ENCODE measurements around the gene ANKRD11. TPM values are rescaled to one million over a fixed set of nuclear protein-coding genes. Genes with fewer than 3 reads are reported as not detected.

The ANKRD11 gene
- total and polyA plus RNA-seq, 2 donors (not counting 3 experiments of a cell fraction or from before 2014, with no cell fraction given) = 55.8 to 191 TPM

GRCh38 chr16:89281189-89281577 is 209.2 kb downstream of the ANKRD11 start:
- no peaks in the 10 kb centered on the region for H3K9me1 ChIP-seq (replicated peaks; ENCODE audit: control insufficient read depth, extremely low read depth, insufficient read depth, low read length)
- DNase-seq (ENCODE audit: low read depth, low spot score) (no peak), FAIRE-seq (no peak)
- no peaks in the 10 kb centered on the region for H4K20me1 ChIP-seq (replicated peaks; ENCODE audit: control insufficient read depth, extremely low read depth, insufficient read depth, low read length)
- H3K36me3 ChIP-seq (ENCODE audit: control insufficient read depth in 2 of 2, extremely low read depth in 1 of 2, insufficient read depth in 2 of 2, low read length in 2 of 2) = peaks cover 13 to 45% of the 10 kb centered on the region in 2 experiments
- CTCF ChIA-PET = interaction anchor here (0.5 to 1.6 kb wide), 2 partner anchors 12 to 251 kb away, joined by 3 to 6 read pairs; no protein-coding TSS in a partner anchor
- no peak overlapping the region for H3K27ac ChIP-seq (ENCODE audit: insufficient read depth, low read depth, low read length)
- H3K4me1 ChIP-seq (ENCODE audit: control insufficient read depth, extremely low read depth, insufficient read depth, low read length) = no peaks in the 10 kb centered on the region
- H3K4me2 ChIP-seq (ENCODE audit: insufficient read depth, low read length) = no peak overlapping the region
- H2AFZ ChIP-seq (ENCODE audit: low read depth, low read length) = no peak overlapping the region
- peaks cover 9% of the 10 kb centered on the region for H3K79me2 ChIP-seq (ENCODE audit: control insufficient read depth, insufficient read depth, low read length)
- dilution Hi-C loops (cut with MboI; ENCODE audit: extremely low pct_ligation_motif_present, low sequenced_read_pairs) (no loop called here), intact Hi-C loops (cut with micrococcal nuclease) (no loop called here)
- no peak overlapping the region for H3K4me3 ChIP-seq (replicated peaks in 1 of 3; ENCODE audit: insufficient read depth in 1 of 3, low read depth in 1 of 3, low read length in 3 of 3)
- no peaks in the 10 kb centered on the region for H3K27me3 ChIP-seq (ENCODE audit: control insufficient read depth in 2 of 2, insufficient read depth in 2 of 2, low read length in 2 of 2)
- POLR2A ChIA-PET = no interaction called here
- no peak overlapping the region for H3K9ac ChIP-seq (replicated peaks; ENCODE audit: extremely low read depth, insufficient read depth, low read length)
- TF ChIP-seq CTCF (IDR thresholded peaks at IDR 0.05; ENCODE audit: extremely low read depth in 1 of 2, insufficient read depth in 1 of 2, low read depth in 1 of 2, low read length in 2 of 2) (no peak), MAX (IDR thresholded peaks at IDR 0.05; ENCODE audit: insufficient read depth, insufficient read length) (no peak), MYC (IDR thresholded peaks at IDR 0.05; ENCODE audit: low read depth, low read length) (no peak), EZH2 (IDR thresholded peaks at IDR 0.05; ENCODE audit: borderline replicate concordance, low read depth, low read length, severe bottlenecking) (no peak), FOS (IDR thresholded peaks at IDR 0.05; ENCODE audit: borderline replicate concordance, insufficient read depth, low read length) (no peak), JUN (IDR thresholded peaks at IDR 0.05; ENCODE audit: borderline replicate concordance, insufficient read depth, insufficient read length, low read depth) (no peak), GATA2 (IDR thresholded peaks at IDR 0.05; ENCODE audit: insufficient read depth, insufficient read length, low read depth, low read length) (no peak), POLR2A (IDR thresholded peaks at IDR 0.05; ENCODE audit: low read depth, low read length) (no peak), POLR2AphosphoS5 (IDR thresholded peaks at IDR 0.05; ENCODE audit: insufficient read depth, low read depth, low read length) (no peak)
- H3K9me3 ChIP-seq (replicated peaks; ENCODE audit: control insufficient read depth, insufficient read depth, low read length) = no peaks in the 10 kb centered on the region
- BruUV-seq (replicated peaks) = TSS peak; percentile 3
